ENCODE measurements around the gene CHI3L1. TPM values are rescaled to one million over a fixed set of nuclear protein-coding genes. Genes with fewer than 3 reads are reported as not detected.

The CHI3L1 gene
- total RNA-seq, 4 donors from 2014 or later = 2.9 to 23.2 TPM; not detected in 2

GRCh38 chr1:203181586-203182386 lies 4.7 kb downstream of the CHI3L1 start:
- Histone ChIP-seq H3K4me1 (peaks cover 0 to 7% (median 0%) of the 10 kb centered on the region in 4 donors), H3K4me3 (no peak overlapping the region), H3K9me3 (no peaks in the 10 kb centered on the region), H3K27me3 (no peaks in the 10 kb centered on the region), H3K27ac (no peak overlapping the region), H3K36me3 (no peaks in the 10 kb centered on the region)
- DNase-seq = no peak
- no peak for TF ChIP-seq POLR2AphosphoS5 (IDR thresholded peaks at IDR 0.05)
- TF ChIP-seq EP300 (IDR thresholded peaks at IDR 0.05; ENCODE audit: low read depth) = no peak
- no peak for TF ChIP-seq CTCF (IDR thresholded peaks at IDR 0.05)
- TF ChIP-seq POLR2A (IDR thresholded peaks at IDR 0.05) = no peak
- in situ Hi-C loops (cut with MboI; ENCODE audit: low pct_ligation_motif_present in 1 of 4, low pct_unique_long_range_greater_than_20kb in 1 of 4, low sequenced_read_pairs in 3 of 4) (no loop called here), intact Hi-C loops (cut with DNase I; ENCODE audit: low total_unique reads) (no loop called here)
- WGBS, 2 donors (ENCODE audit: low coverage in 1 of 2) = 61% methylated on average over 10 of the region's 10 CpGs; no CpG with 5 or more reads in 1 of the 2 donors

GRCh38 chr1:203180611-203181330 lies 5.7 kb downstream of the CHI3L1 start:
- Histone ChIP-seq H3K9me3 (no peaks in the 10 kb centered on the region), H3K27me3 (no peaks in the 10 kb centered on the region), H3K4me3 (no peak overlapping the region), H3K36me3 (no peaks in the 10 kb centered on the region), H3K27ac (no peak overlapping the region), H3K4me1 (no peaks in the 10 kb centered on the region)
- TF ChIP-seq EP300 (IDR thresholded peaks at IDR 0.05; ENCODE audit: low read depth) (no peak), CTCF (IDR thresholded peaks at IDR 0.05) (no peak), POLR2A (IDR thresholded peaks at IDR 0.05) (no peak), POLR2AphosphoS5 (IDR thresholded peaks at IDR 0.05) (no peak)
- intact Hi-C loops (cut with DNase I; ENCODE audit: low total_unique reads) (no loop called here), in situ Hi-C loops (cut with MboI; ENCODE audit: low pct_ligation_motif_present in 1 of 4, low pct_unique_long_range_greater_than_20kb in 1 of 4, low sequenced_read_pairs in 3 of 4) (no loop called here)
- 55 to 80% methylated on average over 2 to 11 of the region's 11 CpGs for WGBS, 2 donors (ENCODE audit: low coverage in 1 of 2)
- DNase-seq = no peak

GRCh38 chr1:203179667-203180005 lies 6.9 kb downstream of the CHI3L1 start:
- in situ Hi-C loops (cut with MboI; ENCODE audit: low pct_ligation_motif_present in 1 of 4, low pct_unique_long_range_greater_than_20kb in 1 of 4, low sequenced_read_pairs in 3 of 4) = no loop called here
- Histone ChIP-seq H3K27me3 (no peaks in the 10 kb centered on the region), H3K36me3 (no peaks in the 10 kb centered on the region), H3K4me1 (peaks cover 0 to 4% (median 0%) of the 10 kb centered on the region in 4 donors), H3K9me3 (no peaks in the 10 kb centered on the region), H3K4me3 (no peak overlapping the region), H3K27ac (no peak overlapping the region)
- 87 to 92% methylated on average over 7 to 10 of the region's 10 CpGs for WGBS, 2 donors (ENCODE audit: low coverage in 1 of 2)
- TF ChIP-seq CTCF (IDR thresholded peaks at IDR 0.05) = no peak
- TF ChIP-seq POLR2A (IDR thresholded peaks at IDR 0.05) = no peak
- no peak for TF ChIP-seq POLR2AphosphoS5 (IDR thresholded peaks at IDR 0.05)
- TF ChIP-seq EP300 (IDR thresholded peaks at IDR 0.05; ENCODE audit: low read depth) = no peak
- intact Hi-C loops (cut with DNase I; ENCODE audit: low total_unique reads) = no loop called here
- DNase-seq = no peak

GRCh38 chr1:203178821-203179666 lies 7.5 kb downstream of the CHI3L1 start:
- in situ Hi-C loops (cut with MboI; ENCODE audit: low pct_ligation_motif_present in 1 of 4, low pct_unique_long_range_greater_than_20kb in 1 of 4, low sequenced_read_pairs in 3 of 4) = no loop called here
- no peak for TF ChIP-seq CTCF (IDR thresholded peaks at IDR 0.05)
- no peak for TF ChIP-seq POLR2A (IDR thresholded peaks at IDR 0.05)
- TF ChIP-seq EP300 (IDR thresholded peaks at IDR 0.05; ENCODE audit: low read depth) = no peak
- no peak overlapping the region for H3K4me3 ChIP-seq
- no peaks in the 10 kb centered on the region for H3K9me3 ChIP-seq
- 87 to 94% methylated on average over 7 to 12 of the region's 14 CpGs for WGBS, 2 donors (ENCODE audit: low coverage in 1 of 2)
- H3K36me3 ChIP-seq = no peaks in the 10 kb centered on the region
- peaks cover 0 to 4% (median 0%) of the 10 kb centered on the region in 4 donors for H3K4me1 ChIP-seq
- no peak for DNase-seq
- intact Hi-C loops (cut with DNase I; ENCODE audit: low total_unique reads) = no loop called here
- no peak overlapping the region for H3K27ac ChIP-seq
- no peaks in the 10 kb centered on the region for H3K27me3 ChIP-seq

Measured in transverse colon (tissue), 4 donors.